Endometrium (tissue), 2 donors: ENCODE measurements around the gene PGRMC1.
"Not testable (repeated sequence)": the region's sequence is repeated elsewhere in the genome, so short reads cannot be mapped to it uniquely, and the experiment has no call there.

Experiments
- FAIRE-seq: peaks from 2 replicates; lab custom pipeline; 2012; peaks lifted over from hg19 to GRCh38; lab: Jason Lieb, UNC
- donor health status: control.
- donor health status: control.

Gene PGRMC1

DNA sequence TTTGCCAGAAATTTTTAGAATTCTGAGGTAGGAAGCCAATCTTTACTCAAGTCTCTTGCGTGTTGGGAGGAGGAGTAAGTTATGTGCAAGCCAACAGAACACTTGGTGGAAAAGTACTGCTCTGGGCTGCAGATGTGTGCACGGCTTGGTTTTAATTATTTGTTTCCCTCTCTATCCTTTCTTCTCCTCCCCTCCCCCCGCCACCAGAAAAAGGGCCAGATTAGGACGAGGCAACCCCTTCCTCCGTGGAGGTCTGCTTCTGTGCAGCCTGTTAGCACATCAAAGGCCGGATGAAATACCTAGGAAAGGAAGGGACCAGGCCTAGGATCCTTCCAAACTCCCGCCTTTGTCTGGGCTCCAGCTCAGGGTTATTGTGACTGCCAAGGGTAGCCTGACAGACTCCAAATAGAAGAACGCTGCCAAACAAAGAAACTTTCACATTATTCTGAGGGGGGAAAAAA lies 1.0 kb upstream of the PGRMC1 start:
- FAIRE-seq: peak; percentile 46

DNA sequence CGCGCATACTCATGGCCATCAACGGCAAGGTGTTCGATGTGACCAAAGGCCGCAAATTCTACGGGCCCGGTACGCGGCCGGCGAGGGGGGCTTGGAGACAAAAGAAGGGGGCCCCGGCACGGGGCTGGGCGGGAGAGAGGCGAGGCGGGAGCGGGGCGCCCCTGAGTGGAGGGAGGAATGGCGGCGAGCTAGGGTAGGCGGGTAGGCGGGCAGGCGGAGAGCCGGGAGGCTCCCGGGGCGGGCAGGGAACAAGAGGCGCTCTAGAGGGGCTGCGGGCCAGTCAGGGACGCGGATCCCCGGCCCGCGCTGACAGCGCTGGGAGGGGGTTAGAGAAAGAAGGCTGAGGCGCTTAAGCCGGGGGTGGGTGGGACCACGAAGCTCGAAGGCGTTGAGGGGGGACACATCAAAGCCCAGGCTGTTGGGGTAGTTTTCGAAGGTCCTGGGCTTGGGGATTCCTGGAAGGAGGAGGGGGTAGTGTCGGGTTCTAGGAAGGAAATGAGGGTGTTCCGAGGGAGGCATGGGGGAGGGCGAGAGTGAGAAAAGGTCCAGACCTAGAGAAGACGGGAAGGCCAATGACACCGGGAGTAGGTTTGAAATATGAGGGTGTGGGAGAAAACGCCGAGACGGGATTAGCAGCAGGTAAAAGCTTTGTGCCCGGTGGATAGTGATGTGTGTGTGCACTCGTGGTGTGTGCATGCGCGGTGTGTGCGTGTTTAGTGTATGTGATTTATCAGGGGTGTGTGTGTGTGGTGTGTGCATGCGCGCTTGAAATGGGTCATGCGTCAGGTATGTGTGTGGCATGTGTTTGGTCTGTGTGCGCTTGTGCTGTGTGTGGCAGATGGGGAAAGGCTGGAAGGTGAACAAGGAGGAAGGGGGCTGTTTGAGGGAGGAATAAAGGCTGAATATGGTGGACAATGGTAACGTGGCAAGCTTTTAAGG lies 807 bp downstream of the PGRMC1 start:
- no peak for FAIRE-seq

DNA sequence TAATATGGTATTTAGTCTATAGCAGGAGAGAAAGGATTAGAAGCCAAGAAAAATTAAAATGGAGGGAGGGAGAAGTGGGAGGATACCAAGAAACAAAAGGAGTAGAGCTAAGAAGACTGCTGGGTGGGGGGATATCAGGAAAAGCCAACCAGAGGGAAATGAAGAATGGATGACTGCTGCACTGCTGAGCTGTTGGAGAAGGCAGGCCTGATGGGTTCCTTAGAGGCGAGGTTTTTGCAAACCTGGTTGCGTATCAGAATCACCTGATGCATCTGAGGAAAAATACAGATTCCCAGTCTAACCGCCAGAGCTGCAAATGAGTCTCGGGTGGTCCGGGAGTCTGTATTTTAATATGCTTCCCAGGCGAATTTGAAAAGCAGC lies 1.5 kb downstream of the PGRMC1 start:
- FAIRE-seq: no peak

DNA sequence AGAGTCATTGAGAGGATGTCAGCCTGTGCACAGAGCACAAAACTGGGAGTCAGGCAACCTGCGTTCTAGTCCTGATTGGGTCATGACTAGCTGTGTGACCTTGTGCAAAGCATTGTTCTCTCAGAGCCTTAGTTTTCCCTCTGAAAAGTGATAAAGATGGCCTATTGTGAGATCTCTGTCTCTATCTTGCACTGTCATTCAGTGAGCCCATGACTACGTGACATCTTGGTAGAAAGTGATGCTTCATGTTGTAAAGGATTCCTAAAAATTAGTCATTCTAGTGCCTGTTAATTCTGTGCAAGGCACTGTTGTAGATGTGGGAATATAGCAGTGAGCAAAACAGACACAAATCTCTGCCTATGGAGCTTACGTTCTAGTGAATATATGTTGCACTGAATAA lies 2.5 kb downstream of the PGRMC1 start:
- FAIRE-seq: no peak

DNA sequence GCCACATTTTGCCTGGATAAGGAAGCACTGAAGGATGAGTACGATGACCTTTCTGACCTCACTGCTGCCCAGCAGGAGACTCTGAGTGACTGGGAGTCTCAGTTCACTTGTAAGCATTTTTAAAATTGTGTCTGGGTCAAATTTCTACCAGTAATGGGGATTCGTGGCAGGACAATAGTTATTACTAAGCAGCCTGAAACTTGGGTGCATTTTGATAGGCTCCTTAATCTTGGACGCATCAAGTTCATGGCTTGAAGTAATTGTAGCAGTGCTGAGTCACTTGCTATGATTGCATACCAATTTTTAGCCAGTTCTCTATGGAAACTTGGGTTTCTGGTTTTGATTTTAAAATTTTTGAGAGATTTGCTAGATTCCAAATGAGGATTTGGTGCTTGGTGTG lies 4.3 kb downstream of the PGRMC1 start:
- FAIRE-seq: no peak

DNA sequence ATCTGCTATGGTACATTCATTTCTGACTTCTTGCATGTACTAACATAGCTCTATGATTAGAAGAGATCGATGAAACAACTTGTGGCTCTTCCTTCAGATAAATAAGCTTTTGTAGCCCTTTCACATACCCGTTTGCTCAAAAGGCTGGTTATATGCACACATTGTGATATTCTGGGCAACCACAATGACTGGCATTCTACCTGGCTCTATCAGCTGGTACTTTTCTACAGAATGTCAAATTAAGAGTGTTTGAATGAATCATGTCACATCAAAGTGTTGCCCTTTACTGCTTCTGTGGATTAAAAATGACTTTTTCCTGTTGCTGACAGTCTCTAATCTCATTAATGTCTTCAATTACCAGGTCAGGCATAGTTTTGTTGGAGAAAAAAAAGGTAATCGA lies 11.6 kb downstream of the PGRMC1 start:
- no peak for FAIRE-seq

DNA sequence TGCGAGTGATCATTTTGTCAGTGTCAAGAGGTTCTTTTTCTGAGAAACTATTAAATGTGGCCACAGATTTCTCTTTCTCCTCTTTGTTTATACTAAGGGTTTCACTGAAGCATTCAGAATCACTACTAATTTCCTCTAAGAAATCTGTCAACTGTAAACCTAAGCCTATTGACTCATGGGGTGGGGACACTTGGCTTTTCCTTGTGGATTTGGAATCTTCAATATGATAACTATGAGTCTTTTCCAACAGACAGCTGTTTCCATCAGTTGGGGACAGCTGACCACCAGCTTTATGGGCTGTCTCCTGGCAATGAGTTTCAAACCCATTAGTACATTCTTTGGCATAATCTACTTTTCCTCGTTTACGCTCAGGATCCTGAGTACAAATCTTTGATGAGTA lies 13.8 kb downstream of the PGRMC1 start:
- no peak for FAIRE-seq

DNA sequence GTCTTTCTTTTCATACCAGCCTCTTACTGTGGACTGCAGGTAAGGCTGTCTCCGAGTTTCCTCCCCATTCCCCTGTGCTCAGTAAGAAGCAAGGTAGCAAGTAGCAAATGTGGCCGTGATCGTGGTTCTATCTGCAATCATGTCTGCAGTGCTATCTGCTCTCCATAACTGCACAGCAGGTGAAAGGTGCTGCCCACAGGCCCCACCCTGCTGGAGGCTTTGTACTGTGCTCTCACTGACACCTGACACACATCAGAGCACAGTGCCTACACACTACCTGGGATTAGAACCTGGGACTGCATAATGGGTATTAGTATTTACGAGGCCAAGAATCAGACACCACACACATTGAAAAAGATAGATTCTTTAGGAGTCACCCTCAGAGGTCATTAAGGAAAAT lies 15.3 kb downstream of the PGRMC1 start:
- FAIRE-seq: no peak

DNA sequence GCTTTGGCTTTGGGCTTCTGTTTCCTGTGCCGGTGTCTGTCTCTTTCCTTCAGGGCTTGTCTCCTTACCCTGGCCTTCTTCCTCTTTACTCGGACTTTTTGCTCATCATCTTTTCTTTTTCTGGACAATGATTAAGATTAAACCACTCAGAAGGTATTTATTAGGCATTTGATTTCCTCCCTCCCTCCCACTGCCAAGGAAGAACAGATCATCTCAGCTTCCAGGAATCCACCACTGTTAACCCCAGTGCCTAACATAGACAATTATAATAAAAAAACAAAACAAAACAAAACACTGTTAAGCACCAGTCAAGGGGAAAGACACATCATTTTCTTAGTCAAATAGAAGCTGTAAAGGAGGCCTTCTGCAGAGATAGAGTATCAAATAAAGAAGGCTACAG lies 16.6 kb downstream of the PGRMC1 start:
- FAIRE-seq: no peak

DNA sequence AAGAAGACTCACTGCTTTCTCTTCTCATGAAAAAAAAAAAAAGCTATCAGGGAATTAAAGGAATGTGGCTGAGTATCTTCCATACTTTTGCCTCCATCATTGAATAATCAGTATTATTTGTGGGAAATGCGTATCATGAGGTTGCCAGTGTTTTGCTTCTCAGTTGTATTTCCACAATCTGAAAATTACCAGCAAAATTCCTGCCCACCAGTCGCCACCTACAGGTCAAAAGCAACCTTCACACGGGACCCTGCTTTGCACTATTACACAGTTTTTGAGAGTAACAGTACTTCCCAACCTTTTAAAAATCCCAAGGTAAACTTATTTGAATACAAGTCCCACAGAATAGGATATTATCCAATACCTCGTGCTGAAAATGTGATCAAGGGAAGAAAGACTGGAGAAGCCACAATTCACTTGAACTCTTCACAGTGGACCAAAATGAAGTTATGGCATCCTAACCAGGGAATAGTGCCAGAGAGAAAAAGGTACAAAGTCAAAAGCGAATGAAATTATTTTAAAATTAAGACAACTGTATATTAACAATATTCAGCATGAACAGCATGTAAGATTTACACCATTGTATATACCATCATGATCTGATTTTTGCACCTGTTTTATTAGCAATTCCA lies 30.4 kb downstream of the PGRMC1 start:
- peak; percentile 76 for FAIRE-seq

DNA sequence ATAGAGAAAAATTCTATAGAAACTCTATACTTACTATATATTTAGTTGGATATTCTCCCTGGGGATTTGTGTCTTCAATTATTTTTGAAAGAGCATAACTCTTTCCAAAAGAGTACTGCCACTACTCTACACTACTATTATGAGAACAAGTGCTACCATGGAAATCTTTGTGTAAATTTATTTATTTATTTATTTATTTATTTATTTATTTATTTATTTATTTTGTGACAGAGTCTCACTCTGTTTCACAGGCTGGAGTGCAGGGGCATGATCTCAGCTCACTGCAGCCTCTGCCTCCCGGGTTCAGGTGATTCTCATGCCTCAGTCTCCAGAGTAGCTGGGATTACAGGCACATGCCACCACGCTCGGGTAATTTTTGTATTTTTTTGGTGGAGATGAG lies 31.0 kb downstream of the PGRMC1 start:
- FAIRE-seq: not testable (repeated sequence)

DNA sequence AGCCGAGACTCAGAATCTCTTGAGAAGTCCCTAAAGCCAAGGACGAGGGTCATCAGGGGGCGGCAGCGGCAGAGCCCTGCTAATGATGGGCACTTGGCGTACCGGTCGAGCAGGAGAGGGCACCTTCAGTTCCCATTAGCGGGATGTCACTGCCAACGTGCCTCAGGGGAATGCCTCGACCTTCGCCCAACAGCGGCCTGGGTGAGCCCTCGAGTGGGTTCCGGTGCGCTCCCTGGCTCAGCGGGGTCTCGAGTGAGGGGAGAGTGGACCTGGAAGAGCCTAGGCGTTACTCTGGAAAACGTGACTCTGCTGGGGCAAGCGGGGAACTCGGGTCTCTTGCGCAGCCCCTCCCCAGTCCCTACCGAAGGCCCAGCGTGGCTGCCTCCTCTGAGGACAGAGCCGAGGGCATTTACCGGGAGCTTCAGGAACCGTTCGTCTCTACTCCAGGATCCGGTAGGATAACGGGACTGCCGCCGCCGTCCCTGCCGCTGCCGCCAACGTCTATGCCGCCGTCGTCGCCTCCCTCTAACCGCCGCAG lies 36.9 kb downstream of the PGRMC1 start:
- no peak for FAIRE-seq

DNA sequence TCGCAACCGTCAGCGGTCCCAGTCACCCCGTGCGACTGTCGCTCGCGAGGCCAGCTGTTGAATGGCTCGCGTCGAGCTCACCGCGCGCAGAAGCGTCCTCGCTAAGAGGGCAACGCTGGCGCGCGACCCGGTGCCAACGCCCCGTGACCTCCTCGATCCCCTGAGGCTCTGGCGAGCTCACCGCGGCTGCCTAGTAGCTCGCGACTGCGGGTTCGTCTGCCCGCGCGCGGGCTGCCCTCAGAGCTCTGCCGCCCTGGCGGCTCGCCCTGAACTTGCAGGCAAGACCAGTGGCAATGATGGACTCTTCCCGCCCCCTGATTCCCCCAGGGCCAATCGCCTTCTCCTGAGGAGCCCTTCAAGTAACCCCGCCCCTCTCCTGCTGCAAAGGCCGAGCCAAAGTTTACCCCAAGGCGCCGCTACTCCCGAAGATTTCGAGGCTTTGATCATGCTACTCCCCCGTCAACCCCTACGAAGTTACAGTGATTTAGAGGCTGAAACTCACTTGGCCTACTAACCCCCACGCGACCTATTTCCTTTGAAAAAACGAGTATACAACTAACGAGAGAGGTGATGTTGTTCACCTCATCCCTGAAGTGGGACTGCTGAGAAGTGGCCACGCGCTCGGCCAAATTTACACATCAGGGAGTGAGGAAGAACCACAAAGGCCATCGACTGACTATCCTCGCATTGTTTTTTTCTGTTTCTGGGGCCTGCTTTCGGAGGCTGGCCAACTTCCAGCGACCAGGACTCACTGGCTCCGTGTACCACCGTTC lies 37.5 kb downstream of the PGRMC1 start:
- FAIRE-seq: no peak

DNA sequence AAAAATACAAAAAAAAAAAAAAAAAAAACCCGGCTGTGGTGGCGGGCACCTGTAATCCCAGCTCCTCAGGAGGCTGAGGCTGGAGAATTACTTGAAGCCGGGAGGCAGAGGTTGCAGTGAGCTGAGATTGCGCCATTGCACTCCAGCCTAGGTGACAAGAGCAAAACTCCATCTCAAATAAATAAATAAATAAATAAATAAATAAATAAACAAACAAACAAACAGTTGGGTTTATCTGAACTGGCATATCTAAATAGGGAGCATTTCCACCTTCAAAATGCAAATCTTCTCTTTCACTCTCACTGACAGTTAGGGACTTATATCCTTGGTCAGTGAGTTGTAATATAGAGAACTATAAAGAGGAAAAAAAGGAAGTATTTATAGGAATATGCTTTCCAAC lies 46.3 kb downstream of the PGRMC1 start:
- not testable (repeated sequence) for FAIRE-seq

DNA sequence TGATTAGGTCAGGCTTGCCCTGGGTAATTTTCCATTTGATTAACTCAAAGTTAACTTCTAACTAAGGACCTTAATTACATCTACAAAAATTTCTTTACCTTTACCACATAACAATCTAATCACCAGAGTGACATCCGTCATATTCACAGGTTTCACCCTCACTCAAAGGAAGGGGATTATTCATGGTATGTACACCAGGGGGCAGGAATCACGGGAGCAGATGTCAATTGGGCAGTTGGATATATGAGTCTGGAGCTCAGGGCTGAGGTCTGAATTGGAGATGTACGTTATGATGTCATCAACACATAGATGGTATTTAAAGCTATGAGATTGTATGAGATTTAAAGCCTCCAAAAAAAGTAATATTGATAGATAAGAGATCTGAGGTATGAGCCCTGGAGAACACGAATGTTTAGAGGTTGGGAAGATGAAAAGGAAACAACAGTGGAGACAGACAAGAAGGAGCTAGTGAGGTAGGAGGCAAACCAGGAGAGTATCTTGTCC lies 52.9 kb downstream of the PGRMC1 start:
- FAIRE-seq: no peak

DNA sequence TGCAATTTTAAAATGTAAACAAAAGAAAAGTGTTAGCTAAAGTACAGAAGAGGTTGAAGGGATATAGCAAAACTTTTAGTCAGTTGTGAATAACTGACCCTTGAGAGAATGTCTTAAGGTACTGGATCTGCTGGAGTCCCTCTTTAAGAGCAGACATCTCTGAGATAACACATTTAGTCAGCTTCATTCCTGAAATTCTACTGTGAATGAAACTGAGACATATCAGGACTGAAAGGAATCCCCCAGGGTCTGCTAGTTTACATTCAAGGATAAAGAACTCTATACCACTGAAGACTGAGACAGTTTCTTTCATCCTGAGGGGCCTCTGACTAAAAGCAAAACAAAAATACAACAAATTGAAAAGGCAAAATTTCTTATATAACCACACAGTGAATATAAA lies 54.4 kb downstream of the PGRMC1 start:
- no peak for FAIRE-seq

DNA sequence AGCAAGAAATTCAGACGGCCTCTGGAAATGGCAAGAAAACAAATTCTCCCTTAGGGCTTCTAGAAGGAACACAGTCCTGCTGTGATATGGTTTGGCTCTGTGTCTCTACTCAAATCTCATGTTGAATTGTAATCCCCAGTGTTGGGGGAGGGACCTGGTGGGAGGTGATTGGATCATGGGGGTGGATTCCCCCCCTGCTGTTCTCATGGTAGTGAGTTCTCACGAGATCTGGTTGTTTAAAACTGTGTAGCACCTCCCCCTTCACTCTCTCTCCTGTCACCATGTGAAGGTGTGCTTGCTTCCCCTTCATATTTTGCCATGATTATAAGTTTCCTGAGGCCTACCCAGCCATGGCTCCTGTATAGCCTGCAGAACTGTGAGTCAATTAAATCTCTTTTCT lies 55.2 kb downstream of the PGRMC1 start:
- not testable (repeated sequence) for FAIRE-seq

DNA sequence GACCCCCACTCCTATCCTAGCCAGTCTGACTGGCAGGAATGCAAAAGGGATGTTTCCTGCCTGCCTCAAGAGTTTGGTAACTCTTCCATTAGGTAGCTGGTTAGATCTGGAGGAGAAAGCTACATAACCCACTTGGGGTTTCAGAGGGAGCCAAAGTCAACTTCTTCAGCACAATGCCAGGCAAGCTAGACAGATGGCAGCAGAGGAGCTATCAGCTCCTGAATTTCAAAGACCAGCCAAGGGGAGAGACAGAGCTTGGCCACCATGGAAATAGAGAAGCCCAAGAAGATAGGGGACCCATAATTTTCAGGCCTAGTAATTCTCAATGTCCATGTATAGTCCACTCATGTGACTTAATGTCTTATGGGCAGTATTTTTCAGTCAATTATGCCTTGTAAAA lies 56.4 kb downstream of the PGRMC1 start:
- no peak for FAIRE-seq
